ENCODE measurements around the gene CHRND.
"Not testable (repeated sequence)": the region's sequence is repeated elsewhere in the genome, so short reads cannot be mapped to it uniquely, and the experiment has no call there.

Gene CHRND

DNA sequence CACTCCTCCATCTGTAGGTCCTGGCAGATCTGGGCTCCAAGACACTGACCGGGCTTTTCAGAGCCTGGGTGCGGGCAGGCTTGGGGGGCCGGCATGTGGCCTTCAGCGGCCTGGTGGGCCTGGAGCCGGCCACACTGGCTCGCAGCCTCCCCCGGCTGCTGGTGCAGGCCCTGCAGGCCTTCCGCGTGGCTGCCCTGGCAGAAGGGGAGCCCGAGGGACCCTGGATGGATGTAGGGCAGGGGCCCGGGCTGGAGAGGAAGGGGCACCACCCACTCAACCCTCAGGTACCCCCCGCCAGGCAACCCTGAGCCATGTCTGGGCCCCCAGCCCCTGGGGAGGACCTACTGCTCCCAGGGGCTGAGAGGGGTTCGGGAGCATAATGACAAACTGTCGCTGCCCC lies 761 bp upstream of the CHRND start:
- no peak for DNase-seq (ENCODE audit: low read depth, low spot score)

DNA sequence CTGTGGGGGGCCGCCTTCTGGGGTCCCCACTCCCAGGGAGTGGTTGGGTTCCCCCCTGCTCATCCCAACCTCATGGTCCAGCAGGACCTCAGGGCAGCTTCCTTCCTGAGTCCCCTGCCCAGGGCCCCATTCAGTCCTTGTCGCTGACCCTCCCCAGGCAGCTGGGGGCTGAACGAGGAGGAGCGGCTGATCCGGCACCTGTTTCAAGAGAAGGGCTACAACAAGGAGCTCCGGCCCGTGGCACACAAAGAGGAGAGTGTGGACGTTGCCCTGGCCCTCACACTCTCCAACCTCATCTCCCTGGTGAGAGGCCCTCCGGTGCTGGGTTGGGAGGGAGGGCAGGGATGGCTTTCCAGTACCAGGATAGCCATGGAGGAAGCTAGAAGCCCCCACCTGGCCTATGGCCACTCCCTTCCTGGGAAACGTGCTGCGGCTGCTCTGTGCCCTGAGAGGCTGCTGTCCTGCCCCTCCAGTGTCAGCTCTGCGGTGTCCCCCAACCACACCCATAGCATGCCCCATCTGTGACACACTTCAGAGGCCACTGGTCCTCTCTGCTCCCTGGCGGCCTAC lies 497 bp downstream of the CHRND start:
- DNase-seq (ENCODE audit: low read depth, low spot score), result no peak

DNA sequence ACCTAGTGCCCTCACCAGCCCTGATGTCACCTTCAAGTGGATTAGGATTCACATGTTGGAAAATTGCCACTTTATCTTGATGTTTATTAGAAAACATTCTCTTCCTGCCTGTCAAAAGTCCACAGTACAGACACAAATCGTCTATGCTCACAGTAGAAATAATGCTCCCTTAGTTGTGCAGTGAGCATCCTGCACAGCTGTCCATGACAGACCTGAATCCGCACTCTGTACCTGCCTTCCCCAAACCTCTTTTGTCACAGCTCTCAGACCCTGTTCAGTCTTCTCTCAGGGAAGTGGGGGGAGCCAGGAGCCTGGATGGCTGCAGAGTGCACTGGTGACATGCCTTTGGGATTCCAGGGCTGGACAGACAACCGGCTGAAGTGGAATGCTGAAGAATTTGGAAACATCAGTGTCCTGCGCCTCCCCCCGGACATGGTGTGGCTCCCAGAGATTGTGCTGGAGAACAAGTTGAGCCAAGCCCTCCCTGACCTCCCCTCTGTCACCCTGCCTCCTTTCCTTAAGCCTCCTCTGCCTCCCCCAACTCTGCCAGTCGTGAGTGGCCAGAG lies 2.0 kb downstream of the CHRND start:
- no peak for DNase-seq (ENCODE audit: low read depth, low spot score)

DNA sequence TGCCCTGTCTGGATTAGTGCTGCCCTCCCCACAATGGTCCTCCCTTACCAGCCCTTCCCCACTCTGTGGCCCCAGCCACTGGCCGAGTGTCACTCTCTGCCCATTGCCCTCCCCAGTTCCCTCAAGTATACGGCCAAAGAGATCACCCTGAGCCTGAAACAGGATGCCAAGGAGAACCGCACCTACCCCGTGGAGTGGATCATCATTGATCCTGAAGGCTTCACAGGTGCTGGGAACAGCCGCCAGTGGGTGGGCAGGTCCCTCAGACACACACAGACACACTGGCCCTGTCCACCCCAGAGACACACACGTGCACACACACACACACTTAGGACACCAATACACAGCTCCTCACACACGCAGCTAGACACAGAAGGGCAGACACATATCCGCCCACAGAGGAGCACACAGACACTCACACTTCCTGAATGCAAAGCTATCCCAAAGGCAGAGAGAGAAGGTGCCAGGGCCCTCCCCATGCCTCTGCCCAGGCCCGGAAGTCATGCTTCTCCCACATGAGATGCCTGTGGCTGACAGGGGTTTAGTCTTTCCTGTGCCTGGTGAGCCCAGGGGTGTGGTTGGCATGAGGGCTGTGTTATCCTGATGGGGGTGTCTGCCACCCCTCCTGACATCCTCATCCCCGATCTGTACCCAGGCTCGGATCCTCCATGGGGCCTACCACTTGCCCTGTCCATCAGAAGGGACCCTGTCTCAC lies 2.9 kb downstream of the CHRND start:
- DNase-seq (ENCODE audit: low read depth, low spot score), result no peak

DNA sequence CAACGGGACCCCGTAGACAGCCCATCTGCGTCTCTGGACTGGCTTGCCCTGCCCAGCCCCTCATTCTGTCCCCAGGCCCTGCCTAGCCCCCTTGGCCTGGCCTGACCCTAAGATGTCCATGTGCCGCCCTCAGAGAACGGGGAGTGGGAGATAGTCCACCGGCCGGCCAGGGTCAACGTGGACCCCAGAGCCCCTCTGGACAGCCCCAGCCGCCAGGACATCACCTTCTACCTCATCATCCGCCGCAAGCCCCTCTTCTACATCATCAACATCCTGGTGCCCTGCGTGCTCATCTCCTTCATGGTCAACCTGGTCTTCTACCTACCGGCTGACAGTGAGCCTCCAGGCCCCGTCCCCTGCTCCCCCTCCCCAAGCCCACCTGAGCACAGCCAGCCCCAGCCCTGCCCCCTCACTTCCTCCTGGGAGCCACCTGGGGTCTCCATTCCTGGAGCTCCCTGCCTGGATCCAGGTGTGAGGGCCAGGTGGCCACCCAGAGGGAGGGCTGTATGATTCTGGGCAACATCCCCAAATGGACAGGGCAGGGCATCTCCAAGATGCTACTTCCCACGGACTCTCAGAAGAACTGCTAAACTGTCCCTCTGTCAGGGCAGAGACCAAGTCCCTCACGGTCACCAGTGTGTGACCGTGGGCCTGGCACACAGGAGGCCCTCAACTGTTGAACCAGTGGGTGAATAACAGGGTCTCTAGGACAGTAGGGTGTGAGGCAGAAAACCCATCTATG lies 4.0 kb downstream of the CHRND start:
- no peak for DNase-seq (ENCODE audit: low read depth, low spot score)

DNA sequence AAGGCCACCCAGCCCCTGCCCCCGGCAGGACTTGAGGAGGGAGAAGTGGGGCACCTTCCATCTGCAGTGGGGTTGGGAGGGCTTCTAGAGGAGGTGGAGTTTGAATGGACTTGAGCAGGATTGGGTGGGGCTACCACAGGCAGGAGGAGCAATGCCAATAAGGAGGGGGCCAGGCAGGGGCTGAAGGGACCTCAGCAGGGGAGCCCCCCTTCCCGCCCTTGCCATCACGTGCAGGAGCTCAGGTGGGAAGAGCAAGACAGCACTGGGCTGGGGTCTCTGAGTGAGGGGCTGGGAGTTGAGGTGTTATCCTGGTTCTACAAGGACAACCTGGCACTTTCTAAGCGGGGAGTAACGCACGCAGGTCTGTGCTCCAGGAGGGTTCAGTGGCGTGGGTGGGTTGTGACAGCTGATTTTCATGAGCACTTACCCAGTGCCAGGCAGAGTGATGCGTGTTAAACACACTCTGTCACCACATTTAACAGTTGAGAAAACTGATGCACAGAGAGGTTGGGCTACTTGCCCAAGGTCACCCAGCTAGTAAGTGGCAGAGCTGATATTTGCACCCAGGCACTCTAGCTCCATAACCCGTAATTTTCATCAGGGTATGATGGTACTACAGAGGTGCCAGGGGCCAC lies 4.8 kb downstream of the CHRND start:
- DNase-seq (ENCODE audit: low read depth, low spot score), result no peak

DNA sequence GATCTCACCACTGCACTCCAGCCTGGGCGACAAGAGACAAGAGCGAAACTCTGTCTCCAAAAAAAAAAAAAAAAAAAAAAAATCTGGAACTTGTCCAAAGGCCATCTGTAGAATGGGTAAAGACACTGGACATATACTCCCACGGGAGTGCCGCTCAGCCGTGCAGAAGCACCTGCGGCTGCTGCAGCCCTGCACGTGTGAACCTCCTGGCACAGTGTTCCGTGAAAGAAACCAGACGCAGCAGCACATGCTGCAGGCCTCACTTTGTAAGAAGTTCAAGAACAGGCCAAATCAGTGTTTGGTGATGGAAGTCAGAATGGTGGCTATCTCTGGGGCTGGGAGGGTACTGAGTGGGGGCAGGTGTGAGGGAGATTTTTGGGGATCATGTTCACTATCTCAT lies 6.5 kb downstream of the CHRND start:
- no peak for DNase-seq (ENCODE audit: low read depth, low spot score)

DNA sequence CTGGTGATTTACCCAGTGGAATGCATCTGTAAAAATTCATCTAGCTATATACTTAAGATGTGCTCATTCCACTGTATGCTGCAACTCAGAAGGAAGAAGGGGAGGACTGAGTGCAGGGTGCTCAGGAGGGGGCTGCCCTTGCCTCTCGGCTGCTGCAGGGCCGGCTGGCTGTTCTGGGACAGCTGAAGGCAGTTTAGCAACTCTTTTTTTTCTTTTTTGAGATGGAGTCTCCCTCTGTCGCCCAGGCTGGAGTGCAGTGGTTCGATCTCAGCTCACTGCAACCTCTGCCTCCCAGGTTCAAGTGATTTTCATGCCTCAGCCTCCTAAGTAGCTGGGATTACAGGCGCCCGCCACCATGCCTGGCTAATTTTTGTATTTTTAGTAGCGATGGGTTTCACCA lies 6.9 kb downstream of the CHRND start:
- not testable (repeated sequence) for DNase-seq (ENCODE audit: low read depth, low spot score)

DNA sequence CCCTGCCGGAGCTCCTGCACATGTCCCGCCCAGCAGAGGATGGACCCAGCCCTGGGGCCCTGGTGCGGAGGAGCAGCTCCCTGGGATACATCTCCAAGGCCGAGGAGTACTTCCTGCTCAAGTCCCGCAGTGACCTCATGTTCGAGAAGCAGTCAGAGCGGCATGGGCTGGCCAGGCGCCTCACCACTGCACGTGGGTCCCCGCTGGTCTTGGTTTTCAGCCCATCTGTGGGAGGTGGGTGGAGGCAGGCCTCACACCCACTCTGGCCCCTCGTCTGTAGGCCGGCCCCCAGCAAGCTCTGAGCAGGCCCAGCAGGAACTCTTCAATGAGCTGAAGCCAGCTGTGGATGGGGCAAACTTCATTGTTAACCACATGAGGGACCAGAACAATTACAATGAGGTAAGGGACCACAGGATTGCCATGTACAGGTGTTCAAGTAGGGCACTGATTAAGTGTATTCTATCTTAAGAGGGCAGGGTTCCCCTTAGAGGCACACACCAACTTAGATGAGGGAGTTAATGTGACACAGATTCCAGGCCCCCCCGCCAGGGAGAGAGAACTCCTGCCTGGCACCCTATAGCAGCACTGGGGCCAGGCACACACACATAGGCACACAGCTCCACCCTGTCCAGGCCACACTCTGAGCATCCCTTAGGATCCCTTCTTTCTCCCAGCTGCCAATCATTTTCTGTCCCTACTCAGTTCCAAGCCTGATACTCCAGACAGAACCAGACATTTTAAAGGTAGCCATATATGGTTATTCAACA lies 8.2 kb downstream of the CHRND start:
- DNase-seq (ENCODE audit: low read depth, low spot score), result peak; percentile 44

DNA sequence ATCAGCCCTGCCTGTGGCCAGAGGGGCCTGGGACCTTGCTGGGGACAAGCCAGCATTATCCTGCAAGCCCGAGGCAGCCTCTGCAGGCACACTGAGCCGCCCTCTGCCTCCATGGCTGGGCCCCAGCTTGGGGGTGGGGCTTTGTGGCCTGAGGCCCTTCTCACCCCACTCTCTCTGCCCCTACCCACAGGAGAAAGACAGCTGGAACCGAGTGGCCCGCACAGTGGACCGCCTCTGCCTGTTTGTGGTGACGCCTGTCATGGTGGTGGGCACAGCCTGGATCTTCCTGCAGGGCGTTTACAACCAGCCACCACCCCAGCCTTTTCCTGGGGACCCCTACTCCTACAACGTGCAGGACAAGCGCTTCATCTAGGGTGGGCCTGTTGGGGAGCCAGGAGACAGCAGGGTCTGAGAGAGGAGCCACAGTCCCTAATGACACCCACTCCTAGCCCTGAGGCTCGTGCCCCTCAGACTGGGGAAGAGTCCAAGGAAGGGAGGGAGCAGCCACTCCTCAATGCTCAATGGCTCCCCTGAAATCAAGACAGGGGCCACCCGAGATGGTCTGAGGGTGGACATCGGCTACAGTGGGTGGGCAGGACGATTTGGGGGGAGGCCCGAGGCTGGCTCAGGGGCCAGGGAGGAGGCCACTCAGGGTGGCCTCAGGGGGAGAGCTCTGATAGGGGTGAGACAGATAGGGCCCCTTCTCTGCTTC lies 9.1 kb downstream of the CHRND start:
- no peak for DNase-seq (ENCODE audit: low read depth, low spot score)

DNA sequence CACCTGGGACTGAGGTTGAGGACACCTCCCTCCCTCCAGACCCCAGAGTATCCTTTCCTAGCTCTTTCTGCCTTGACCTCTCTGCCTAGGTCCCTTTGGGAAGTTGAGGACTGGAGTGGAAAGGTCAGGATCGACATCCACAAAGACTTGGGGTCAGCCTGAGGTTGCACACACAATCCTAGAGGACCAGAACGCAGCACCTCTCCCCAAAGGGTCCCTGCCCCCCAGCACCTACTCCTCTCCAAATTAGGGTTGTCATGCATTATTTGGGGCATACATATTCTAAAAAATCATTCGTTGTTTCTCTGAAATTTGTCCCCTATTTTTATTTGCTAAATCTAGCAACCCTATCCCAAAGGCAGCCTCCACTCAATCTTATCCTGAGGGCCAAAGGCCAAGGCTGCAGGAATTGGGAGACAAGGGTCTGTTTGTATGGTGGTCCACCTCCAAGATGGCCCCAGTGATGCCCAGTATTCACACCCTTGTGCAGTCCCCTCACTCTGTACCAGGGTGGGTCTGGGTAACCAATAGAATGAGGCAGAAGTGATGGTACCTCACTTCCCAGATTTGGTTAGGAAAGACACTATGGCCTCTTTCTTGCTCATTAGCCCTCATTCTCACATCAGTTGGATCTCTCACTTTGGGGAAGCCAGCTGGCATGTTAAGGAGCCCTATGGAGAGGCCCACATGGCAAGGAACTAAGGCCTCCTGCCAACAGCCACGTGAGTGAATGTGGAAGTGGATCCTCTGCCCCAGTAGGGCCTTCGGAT lies 10.0 kb downstream of the CHRND start:
- no peak for DNase-seq (ENCODE audit: low read depth, low spot score)

DNA sequence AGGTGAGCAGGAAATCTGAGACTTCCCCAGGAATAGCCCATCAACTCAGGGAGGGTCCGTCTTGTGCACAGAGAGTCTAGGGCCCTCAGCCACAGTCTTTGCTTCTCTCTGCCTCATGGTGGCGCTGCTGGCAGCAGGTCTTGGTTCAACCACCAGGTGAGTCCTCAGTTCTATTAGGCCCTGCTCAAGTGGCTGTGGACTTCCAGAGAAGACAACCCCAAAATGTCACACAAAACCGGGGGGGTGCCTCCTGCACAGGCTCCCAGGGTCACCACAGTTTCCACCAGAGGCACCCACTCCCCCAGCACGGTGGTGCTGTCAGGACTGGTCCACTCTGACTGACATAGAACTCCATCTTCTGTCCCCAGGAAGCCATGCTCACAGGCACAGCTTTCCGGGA lies 11.1 kb downstream of the CHRND start:
- DNase-seq (ENCODE audit: low read depth, low spot score), result no peak

DNA sequence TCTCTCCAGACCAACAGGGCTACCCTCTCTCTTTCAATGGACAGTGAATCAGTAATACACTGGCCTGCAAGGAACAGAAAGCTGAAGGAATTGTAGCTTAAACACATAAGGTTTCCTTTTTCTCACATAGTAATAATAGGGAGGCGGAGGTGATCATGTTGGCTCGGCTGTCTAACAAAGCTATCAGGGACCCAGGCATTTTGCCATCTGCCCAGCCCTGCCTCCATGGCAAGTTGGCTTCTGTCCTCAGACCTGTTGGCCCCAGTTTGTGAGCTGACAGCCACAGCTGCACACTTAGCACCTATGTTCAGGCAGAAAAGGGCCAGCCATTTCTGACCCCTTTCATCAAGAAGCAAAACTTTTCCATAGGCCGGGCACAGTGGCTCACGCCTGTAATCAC lies 11.5 kb downstream of the CHRND start:
- no peak for DNase-seq (ENCODE audit: low read depth, low spot score)

DNA sequence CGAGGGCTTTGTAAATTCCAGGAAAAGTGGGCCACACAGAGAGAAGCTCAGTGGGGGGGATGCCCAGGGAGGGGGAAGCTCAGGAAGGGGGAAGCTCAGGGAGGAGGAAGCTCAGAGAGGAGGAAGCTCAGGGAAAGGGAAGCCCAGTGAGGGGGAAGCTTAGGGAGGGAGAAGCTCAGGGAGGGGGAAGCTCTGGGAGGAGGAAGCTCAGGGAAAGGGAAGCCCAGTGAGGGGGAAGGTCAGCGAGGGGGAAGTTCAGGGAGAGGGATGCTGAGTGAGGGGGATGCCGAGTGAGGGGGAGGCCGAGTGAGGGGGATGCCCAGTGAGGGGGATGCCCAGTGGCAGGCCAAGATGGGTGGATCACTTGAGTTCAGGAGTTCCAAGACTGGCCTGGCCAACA lies 12.7 kb downstream of the CHRND start:
- DNase-seq (ENCODE audit: low read depth, low spot score), result no peak

DNA sequence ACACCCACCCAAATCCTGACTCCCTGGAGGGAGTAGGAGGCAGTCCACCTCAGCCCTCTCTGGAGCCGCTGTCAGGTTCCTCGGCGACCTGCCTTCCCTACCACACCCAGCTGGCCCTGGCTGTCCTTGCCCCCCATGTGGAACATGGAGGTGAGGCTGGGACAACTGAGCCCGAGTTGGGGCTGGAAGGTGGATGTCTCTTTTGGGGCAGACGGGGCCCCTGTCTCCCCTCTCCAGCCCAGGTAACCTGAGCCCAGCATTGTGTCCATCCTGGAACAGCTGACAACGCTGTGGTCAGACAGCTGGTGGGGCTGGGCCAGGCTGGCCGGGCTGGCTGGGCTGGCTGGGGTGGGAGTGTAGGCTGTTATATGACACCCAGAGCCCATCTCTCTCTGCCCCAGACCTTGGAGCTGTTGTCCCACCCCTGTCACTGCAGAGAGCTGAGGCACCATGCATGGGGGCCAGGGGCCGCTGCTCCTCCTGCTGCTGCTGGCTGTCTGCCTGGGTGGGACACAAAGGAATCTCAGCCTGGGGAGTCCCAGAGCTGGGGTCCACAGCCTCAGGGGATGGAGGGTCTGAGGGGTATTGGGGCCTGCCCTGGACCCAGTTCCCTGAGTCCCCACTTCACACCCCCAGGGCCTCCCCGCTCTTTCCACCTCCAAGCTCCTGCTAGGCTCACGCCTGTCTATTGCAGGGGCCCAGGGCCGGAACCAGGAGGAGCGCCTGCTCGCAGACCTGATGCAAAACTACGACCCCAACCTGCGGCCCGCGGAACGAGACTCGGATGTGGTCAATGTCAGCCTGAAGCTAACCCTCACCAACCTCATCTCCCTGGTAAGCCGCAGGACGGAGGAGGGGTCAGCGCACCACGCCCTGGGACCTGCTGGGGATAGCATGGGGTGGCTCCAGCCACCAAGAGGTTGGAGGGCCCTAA lies 13.6 kb downstream of the CHRND start, which contains the start of gene CHRNG:
Gene CHRNG (plus strand): TSS at position 395 of the 934 bp plus-strand sequence. CDS start 56 bp downstream, at position 451.
- DNase-seq (ENCODE audit: low read depth, low spot score), result no peak

DNA sequence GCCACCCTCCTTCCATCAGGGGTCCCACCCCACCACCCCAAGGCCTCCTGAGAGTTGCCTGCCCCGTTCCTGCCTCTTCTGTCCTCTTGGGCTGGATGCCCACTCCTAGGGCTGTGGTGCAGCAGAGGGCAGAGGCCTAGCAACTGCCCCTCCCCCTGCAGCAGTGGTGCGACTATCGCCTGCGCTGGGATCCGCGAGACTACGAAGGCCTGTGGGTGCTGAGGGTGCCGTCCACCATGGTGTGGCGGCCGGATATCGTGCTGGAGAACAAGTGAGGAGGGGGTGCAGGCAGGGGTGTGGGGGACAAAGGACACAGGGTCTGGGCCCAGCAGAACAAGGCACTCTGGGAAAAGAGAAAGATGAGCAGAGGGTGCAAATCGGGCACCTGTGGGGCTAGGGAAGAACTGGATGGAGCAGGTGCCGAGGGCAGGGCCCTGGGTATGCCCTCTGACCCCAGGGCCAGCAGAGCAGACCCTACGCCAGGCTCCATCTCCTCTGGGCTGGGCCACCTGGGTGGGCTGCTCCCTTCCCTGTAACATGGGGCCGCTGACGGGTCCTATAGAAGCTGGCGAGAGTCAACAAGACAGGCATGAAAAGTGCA lies 14.6 kb downstream of the CHRND start:
- DNase-seq (ENCODE audit: low read depth, low spot score), result no peak

DNA sequence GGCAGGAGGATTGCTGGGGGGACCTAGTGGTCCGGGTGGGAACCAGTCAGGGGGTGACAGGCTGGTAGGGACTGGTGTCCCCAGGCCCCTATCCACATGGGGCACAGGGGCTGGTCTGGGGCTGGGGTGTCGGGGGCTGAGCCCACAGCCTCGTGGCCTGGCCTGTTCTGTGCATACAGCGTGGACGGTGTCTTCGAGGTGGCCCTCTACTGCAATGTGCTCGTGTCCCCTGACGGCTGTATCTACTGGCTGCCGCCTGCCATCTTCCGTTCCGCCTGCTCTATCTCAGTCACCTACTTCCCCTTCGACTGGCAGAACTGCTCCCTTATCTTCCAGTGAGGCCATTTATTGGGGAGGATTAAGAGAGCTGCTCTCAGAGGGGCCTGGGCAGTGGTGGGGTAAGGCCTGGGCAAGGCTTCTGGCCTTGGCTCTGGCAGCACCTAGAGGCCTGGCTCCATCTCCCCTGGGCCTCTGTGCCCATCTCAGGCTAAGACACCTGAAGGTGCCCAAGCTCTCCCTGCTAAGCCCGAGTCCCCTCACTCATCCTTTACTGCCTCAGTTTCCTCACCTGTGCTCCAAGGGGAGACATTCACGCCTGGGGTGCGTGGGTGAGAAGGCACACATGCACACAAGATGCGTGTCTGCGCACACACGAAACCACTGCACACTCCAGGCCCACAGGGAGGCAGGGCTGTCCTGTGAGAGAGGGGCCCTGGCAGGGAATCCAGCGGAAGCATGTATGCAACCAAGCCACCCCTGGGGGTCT lies 15.4 kb downstream of the CHRND start:
- no peak for DNase-seq (ENCODE audit: low read depth, low spot score)

All from smooth muscle cell of the brain vasculature (primary cell).